Right lobe of liver (tissue), 6 donors: ENCODE measurements around the gene LRRC28. TPM values are rescaled to one million over a fixed set of nuclear protein-coding genes. Genes with fewer than 3 reads are reported as not detected.

Experiments used
- ATAC-seq, 4 donors: fragments of 200-7000 bp; cut with Tn5 transposase; one replicate each; pipeline ENCODE4 v1.9.1; 2020; ENCODE audit warnings: mild to moderate bottlenecking in 4 of 4, moderate library complexity in 4 of 4
- DNase-seq, 3 donors: peaks; one replicate each; pipeline ENCODE4 v3.0.0-alpha.2; 2020
- H3K27ac ChIP-seq, 3 donors: fragments of 200-600 bp; one replicate each; pipeline ENCODE4 v1.8.0; 2022
- H3K27me3 ChIP-seq, 2 donors: fragments of 200-600 bp; one replicate each; pipeline ENCODE4 v1.8.0; 2022
- H3K36me3 ChIP-seq, 4 donors: fragments of 200-600 bp; sonication (generic) in 1 of 4; one replicate each; pipeline versions ENCODE4 v1.5.1 to v1.8.0; 2017 to 2022; ENCODE audit warnings: control low read depth in 1 of 4
- H3K4me1 ChIP-seq, 4 donors: fragments of 200-600 bp; sonication (generic) in 1 of 4; one replicate each; pipeline versions ENCODE4 v1.5.1 to v1.8.0; 2017 to 2022; ENCODE audit warnings: control low read depth in 1 of 4
- H3K4me3 ChIP-seq, 3 donors: fragments of 200-600 bp; one replicate each; pipeline ENCODE4 v1.8.0; 2022
- H3K9me3 ChIP-seq, 4 donors: fragments of 200-600 bp; sonication (generic) in 1 of 4; one replicate each; pipeline versions ENCODE4 v1.5.1 to v1.8.0; 2017 to 2022; ENCODE audit warnings: control low read depth in 1 of 4
- POLR2A ChIP-seq: fragments of 450-650 bp; IDR thresholded peaks from one replicate; pipeline ENCODE4 v1.6.1; 2017; ENCODE audit warnings: antibody characterized with exemption, mild to moderate bottlenecking
- WGBS: methylation state at CpG from one replicate; pipeline ENCODE4 v1.1.6; 2018; ENCODE audit warnings: low coverage, low lambda C conversion rate; ENCODE audit not compliant: insufficient coverage; ENCODE audit errors: missing lambda C conversion rate; 5-methylcytosine and 5-hydroxymethylcytosine counted together
- intact Hi-C, 2 donors: fragments of 100-400 bp; cut with DNase I; formaldehyde crosslinking; loops; one replicate each; pipeline versions ENCODE4 v1.11.2 to v1.14.1; 2022
- total RNA-seq, 6 experiments: library from RNA; depleted of rRNA in 2 of 6; stranded (reverse); fragments of >200 nt in 2 of 6; fragmentation: NEBNext Ultra II Directional in 3 of 6; extraction: Animal tissue kit (Norgen Biotek cat#: 25700) in 3 of 6; gene quantifications; one replicate each; pipeline versions ENCODE4 v1.1.0 to v1.2.4, GENCODE V29; 2016 to 2023
- TF ChIP-seq, protein P1 (sequence below), 4 donors: fragments of 200-600 bp in 3 of 4; fragments of 450-650 bp in 1 of 4; IDR thresholded peaks; one replicate each; pipeline versions ENCODE4 v1.5.1 to v1.8.0; 2016 to 2022; ENCODE audit warnings: antibody characterized with exemption in 4 of 4, mild to moderate bottlenecking in 2 of 4
- donor health status: DM: no; HTN: yes; CAD: no.
- donor health status: DM: no; HTN: no; CAD: no.
- donor health status: DM: no; HTN: no; CAD: no.
- donor health status: DM: no; HTN: yes; CAD: no.
- donor health status: DM: no; HTN: yes; CAD: no.

The LRRC28 gene
- total RNA-seq, 6 experiments from 2014 or later, result 21.8 to 70.1 (median 31.9) TPM

DNA sequence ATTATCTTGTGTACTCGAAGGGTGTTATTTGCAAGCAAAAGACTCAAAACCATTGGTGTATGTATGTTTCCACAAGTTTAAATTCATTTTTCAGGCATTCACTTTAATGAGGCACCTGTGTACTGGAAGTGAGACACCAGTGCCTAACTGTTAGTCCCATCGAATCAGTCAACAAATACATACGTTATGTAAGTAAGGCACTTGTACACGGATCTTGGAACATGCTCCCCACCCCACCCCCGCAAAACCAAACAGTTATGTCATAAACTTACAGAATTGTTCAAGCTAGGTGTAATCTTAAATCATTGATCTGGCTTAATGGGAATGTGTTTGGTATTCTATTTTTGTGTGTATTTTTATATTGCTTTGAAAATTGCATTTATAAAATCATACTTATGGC lies 17.1 kb downstream of the LRRC28 start:
- no peaks in the 10 kb centered on the region for H3K27me3 ChIP-seq
- DNase-seq (peak in 1 of 3 donors; percentile 56), ATAC-seq (peak; percentile 74 to 82 (median 78))
- peak overlapping the region; percentile 61 to 83 (median 72) for H3K27ac ChIP-seq
- intact Hi-C loops, result no loop called here
- peaks cover 0 to 25% (median 9%) of the 10 kb centered on the region in 4 donors for H3K4me1 ChIP-seq
- H3K36me3 ChIP-seq, result peaks cover 0 to 2% (median 0%) of the 10 kb centered on the region in 4 donors
- 45% methylated on average over 5 of the region's 5 CpGs for WGBS
- TF ChIP-seq POLR2A, result no peak
- TF ChIP-seq, protein P1, sequence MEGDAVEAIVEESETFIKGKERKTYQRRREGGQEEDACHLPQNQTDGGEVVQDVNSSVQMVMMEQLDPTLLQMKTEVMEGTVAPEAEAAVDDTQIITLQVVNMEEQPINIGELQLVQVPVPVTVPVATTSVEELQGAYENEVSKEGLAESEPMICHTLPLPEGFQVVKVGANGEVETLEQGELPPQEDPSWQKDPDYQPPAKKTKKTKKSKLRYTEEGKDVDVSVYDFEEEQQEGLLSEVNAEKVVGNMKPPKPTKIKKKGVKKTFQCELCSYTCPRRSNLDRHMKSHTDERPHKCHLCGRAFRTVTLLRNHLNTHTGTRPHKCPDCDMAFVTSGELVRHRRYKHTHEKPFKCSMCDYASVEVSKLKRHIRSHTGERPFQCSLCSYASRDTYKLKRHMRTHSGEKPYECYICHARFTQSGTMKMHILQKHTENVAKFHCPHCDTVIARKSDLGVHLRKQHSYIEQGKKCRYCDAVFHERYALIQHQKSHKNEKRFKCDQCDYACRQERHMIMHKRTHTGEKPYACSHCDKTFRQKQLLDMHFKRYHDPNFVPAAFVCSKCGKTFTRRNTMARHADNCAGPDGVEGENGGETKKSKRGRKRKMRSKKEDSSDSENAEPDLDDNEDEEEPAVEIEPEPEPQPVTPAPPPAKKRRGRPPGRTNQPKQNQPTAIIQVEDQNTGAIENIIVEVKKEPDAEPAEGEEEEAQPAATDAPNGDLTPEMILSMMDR (IDR thresholded peaks at IDR 0.05), result no peak
- H3K9me3 ChIP-seq, result no peaks in the 10 kb centered on the region
- peak overlapping the region in 1 of 3 donors; percentile 25 for H3K4me3 ChIP-seq

DNA sequence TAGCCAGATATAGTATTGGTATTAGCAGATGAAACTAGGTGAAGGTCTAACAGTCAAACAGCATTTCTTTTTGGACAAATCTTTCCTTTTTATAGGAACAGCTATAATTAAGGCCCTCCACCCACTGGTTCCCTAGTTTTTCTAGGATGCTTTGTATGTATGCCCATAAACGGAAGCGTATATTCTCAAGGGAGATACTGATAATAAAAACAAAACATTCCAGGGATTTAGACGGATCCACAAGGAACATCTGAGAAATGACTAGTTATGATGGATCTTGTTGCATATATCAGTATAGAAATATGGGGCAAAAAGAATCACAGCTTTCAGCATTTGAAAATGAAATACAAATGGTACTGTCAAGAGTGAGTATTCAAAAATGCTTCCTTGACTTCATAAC lies 22.5 kb downstream of the LRRC28 start:
- 87% methylated on average over 3 of the region's 3 CpGs for WGBS
- H3K27me3 ChIP-seq, result no peaks in the 10 kb centered on the region
- DNase-seq (no peak), ATAC-seq (no peak)
- no peak overlapping the region for H3K27ac ChIP-seq
- intact Hi-C loops, result no loop called here
- H3K4me1 ChIP-seq, result no peaks in the 10 kb centered on the region
- H3K4me3 ChIP-seq, result no peak overlapping the region
- no peaks in the 10 kb centered on the region for H3K36me3 ChIP-seq
- no peaks in the 10 kb centered on the region for H3K9me3 ChIP-seq
- TF ChIP-seq, protein P1 (IDR thresholded peaks at IDR 0.05), result no peak
- TF ChIP-seq POLR2A, result no peak

DNA sequence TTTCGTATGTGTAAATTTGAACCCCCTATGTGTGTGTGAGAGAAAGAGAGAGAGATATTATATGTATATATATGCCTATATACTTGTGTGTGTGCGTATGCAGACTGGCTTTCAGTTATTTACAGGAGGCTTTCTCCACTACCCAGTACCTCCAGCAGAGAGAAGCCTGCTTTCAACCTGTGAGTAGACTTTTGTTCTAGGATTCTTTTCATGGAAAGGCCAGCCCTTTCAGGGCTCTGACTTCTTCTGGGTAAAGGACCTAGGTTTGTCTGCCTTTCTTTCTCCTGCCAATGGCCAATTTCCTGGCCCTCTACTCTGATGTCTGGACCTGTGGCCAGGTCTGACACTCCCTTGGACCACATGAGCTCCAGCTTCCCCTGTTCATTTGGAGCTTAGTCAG lies 23.8 kb downstream of the LRRC28 start:
- intact Hi-C loops, result no loop called here
- Histone ChIP-seq H3K4me1 (no peaks in the 10 kb centered on the region), H3K9me3 (no peaks in the 10 kb centered on the region), H3K27ac (no peak overlapping the region), H3K27me3 (no peaks in the 10 kb centered on the region), H3K36me3 (no peaks in the 10 kb centered on the region), H3K4me3 (no peak overlapping the region)
- no peak for DNase-seq
- 88% methylated on average over 2 of the region's 2 CpGs for WGBS
- ATAC-seq, result no peak
- TF ChIP-seq, protein P1 (IDR thresholded peaks at IDR 0.05), result no peak
- no peak for TF ChIP-seq POLR2A

DNA sequence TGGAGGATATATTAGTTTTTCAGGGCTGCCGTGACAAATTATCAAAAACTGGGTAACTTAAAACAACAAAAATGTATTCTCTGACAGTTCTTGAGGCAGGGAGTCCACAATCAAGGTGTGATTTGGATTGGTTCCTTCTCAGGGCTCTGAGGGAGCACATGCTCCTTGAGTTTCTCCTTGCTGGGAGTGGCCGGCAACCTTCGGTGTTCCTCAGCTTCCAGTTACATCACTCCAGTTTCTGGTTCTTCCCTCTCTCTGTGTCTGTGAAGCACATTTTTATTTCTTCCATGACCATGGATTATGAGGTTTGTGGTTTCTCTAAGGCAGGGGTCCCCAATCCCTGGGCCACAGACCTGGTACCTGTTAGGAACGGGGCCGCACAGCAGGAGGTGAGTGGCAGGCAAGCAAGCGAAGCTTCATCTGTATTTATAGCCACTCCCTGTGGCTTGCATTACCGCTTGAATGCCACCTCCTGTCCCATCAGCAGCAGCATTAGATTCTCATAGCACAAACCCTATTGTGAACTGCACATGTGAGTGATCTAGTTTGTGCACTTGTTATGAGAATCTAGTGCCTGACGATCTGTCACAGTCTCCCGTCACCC lies 24.3 kb downstream of the LRRC28 start:
- intact Hi-C loops, result no loop called here
- H3K4me1 ChIP-seq, result no peaks in the 10 kb centered on the region
- no peaks in the 10 kb centered on the region for H3K27me3 ChIP-seq
- no peak overlapping the region for H3K27ac ChIP-seq
- ATAC-seq (no peak), DNase-seq (no peak)
- no peaks in the 10 kb centered on the region for H3K36me3 ChIP-seq
- TF ChIP-seq POLR2A, result no peak
- TF ChIP-seq, protein P1 (IDR thresholded peaks at IDR 0.05), result no peak
- 98% methylated on average over 6 of the region's 9 CpGs for WGBS
- no peak overlapping the region for H3K4me3 ChIP-seq
- H3K9me3 ChIP-seq, result no peaks in the 10 kb centered on the region
